Measurements from ENCODE around the gene MAN2A2.
A peak's percentile ranks its signal among the peaks of the same experiment; 100 is the strongest.
"Not testable (repeated sequence)": the region's sequence is repeated elsewhere in the genome, so short reads cannot be mapped to it uniquely, and the experiment has no call there.

The MAN2A2 gene

GRCh38 chr15:90922712-90923322, 19.7 kb downstream of the MAN2A2 start:
- H3K27ac Mint-ChIP-seq, result not testable (repeated sequence)
- peak in 1 of 2 donors; percentile 46 for ATAC-seq (replicated peaks)

GRCh38 chr15:90924375-90924774, 21.3 kb downstream of the MAN2A2 start:
- ATAC-seq (replicated peaks) (peak; percentile 71 to 92), DNase-seq (no peak)
- Mint-ChIP-seq H3K9me3 (no peaks in the 10 kb centered on the region), H3K4me3 (no peak overlapping the region), H3K27me3 (no peaks in the 10 kb centered on the region), H3K36me3 (peaks cover 13 to 29% of the 10 kb centered on the region in 2 donors), H3K4me1 (peaks cover 5 to 26% of the 10 kb centered on the region in 2 donors), H3K27ac (peak overlapping the region; percentile 20)

More at GRCh38 chr15:90922712-90923322, 19.7 kb downstream of the MAN2A2 start:
- not testable (repeated sequence) for DNase-seq, H3K27me3 Mint-ChIP-seq, H3K9me3 Mint-ChIP-seq, H3K4me3 Mint-ChIP-seq
- Mint-ChIP-seq H3K36me3 (peaks cover 23 to 41% of the 10 kb centered on the region in 2 donors), H3K4me1 (peaks cover 5 to 19% of the 10 kb centered on the region in 2 donors)

GRCh38 chr15:90926766-90927165, 23.7 kb downstream of the MAN2A2 start:
- H3K27ac Mint-ChIP-seq; H3K4me3 Mint-ChIP-seq; H3K9me3 Mint-ChIP-seq; DNase-seq; H3K27me3 Mint-ChIP-seq; ATAC-seq (replicated peaks); H3K36me3 Mint-ChIP-seq: not testable (repeated sequence)
- peaks cover 18 to 38% of the 10 kb centered on the region in 2 donors for H3K4me1 Mint-ChIP-seq

- H3K9me3 Mint-ChIP-seq; DNase-seq; H3K27me3 Mint-ChIP-seq; ATAC-seq (replicated peaks); H3K27ac Mint-ChIP-seq; H3K36me3 Mint-ChIP-seq: not testable (repeated sequence)
- Mint-ChIP-seq H3K4me1 (peaks cover 20 to 44% of the 10 kb centered on the region in 2 donors), H3K4me3 (peak overlapping the region; percentile 3 to 25)
Measured at GRCh38 chr15:90928106-90928505, 25.0 kb downstream of the MAN2A2 start.

GRCh38 chr15:90929246-90930019, 26.3 kb downstream of the MAN2A2 start:
- peak in 1 of 2 donors; percentile 1 for ATAC-seq (replicated peaks)
- Mint-ChIP-seq H3K9me3 (no peaks in the 10 kb centered on the region), H3K36me3 (peaks cover 0 to 3% of the 10 kb centered on the region in 2 donors)

GRCh38 chr15:90930861-90931574, 27.9 kb downstream of the MAN2A2 start:
- H3K27me3 Mint-ChIP-seq, result no peaks in the 10 kb centered on the region
- peak overlapping the region; percentile 96 to 98 for H3K4me3 Mint-ChIP-seq
- no peak for ATAC-seq (replicated peaks)
- H3K27ac Mint-ChIP-seq, result peak overlapping the region; percentile 98
- H3K4me1 Mint-ChIP-seq, result peaks cover 29 to 54% of the 10 kb centered on the region in 2 donors
- H3K36me3 Mint-ChIP-seq, result peaks cover under 1 to 2% of the 10 kb centered on the region in 2 donors
- DNase-seq, result no peak
- no peaks in the 10 kb centered on the region for H3K9me3 Mint-ChIP-seq

More at GRCh38 chr15:90929246-90930019, 26.3 kb downstream of the MAN2A2 start:
- H3K27me3 Mint-ChIP-seq, result no peaks in the 10 kb centered on the region
- peak overlapping the region; percentile 98 for H3K27ac Mint-ChIP-seq
- no peak for DNase-seq
- peaks cover 22 to 41% of the 10 kb centered on the region in 2 donors for H3K4me1 Mint-ChIP-seq
- peak overlapping the region; percentile 96 to 98 for H3K4me3 Mint-ChIP-seq

GRCh38 chr15:90931575-90931827, 28.4 kb downstream of the MAN2A2 start:
- ATAC-seq (replicated peaks) (no peak), DNase-seq (no peak)
- Mint-ChIP-seq H3K4me3 (peak overlapping the region; percentile 96 to 98), H3K27me3 (no peaks in the 10 kb centered on the region), H3K9me3 (no peaks in the 10 kb centered on the region), H3K4me1 (peaks cover 33 to 59% of the 10 kb centered on the region in 2 donors), H3K36me3 (peaks cover 6% of the 10 kb centered on the region in 2 donors), H3K27ac (peak overlapping the region; percentile 98)

- no peaks in the 10 kb centered on the region for H3K27me3 Mint-ChIP-seq
- peak; percentile 65 for ATAC-seq (replicated peaks)
- H3K4me3 Mint-ChIP-seq, result peak within 1 kb of the TSS; percentile 96 to 98
- peaks cover 35 to 65% of the 10 kb centered on the region in 2 donors for H3K4me1 Mint-ChIP-seq
- H3K9me3 Mint-ChIP-seq, result no peaks in the 10 kb centered on the region
- peak within 1 kb of the TSS; percentile 98 for H3K27ac Mint-ChIP-seq
- peak; percentile 85 for DNase-seq
- H3K36me3 Mint-ChIP-seq, result peaks cover 6 to 7% of the 10 kb centered on the region in 2 donors
Measured at GRCh38 chr15:90931828-90932659, 28.9 kb downstream of the MAN2A2 start, which contains the start of gene HDDC3. TSS of gene HDDC3 (minus strand) at chr15:90932549. CDS start at chr15:90932540, 9 bp downstream.

GRCh38 chr15:90932660-90932991, 29.5 kb downstream of the MAN2A2 start:
- Mint-ChIP-seq H3K27me3 (no peaks in the 10 kb centered on the region), H3K9me3 (no peaks in the 10 kb centered on the region), H3K4me3 (peak overlapping the region; percentile 96 to 98), H3K4me1 (peaks cover 35 to 66% of the 10 kb centered on the region in 2 donors), H3K36me3 (peaks cover 6 to 7% of the 10 kb centered on the region in 2 donors), H3K27ac (peak overlapping the region; percentile 98)
- no peak for ATAC-seq (replicated peaks)
- no peak for DNase-seq

- Mint-ChIP-seq H3K27me3 (no peaks in the 10 kb centered on the region), H3K27ac (no peak overlapping the region), H3K4me3 (no peak overlapping the region), H3K9me3 (no peaks in the 10 kb centered on the region), H3K36me3 (peaks cover 6 to 9% of the 10 kb centered on the region in 2 donors), H3K4me1 (peaks cover 35 to 63% of the 10 kb centered on the region in 2 donors)
- ATAC-seq (replicated peaks), result no peak
- DNase-seq, result no peak
Measured at GRCh38 chr15:90933301-90933700, 30.2 kb downstream of the MAN2A2 start.

GRCh38 chr15:90934256-90934948, 31.3 kb downstream of the MAN2A2 start:
- peaks cover 9 to 11% of the 10 kb centered on the region in 2 donors for H3K36me3 Mint-ChIP-seq
- H3K27ac Mint-ChIP-seq, result peak overlapping the region; percentile 84
- H3K27me3 Mint-ChIP-seq, result no peaks in the 10 kb centered on the region
- peak; percentile 83 for DNase-seq
- H3K9me3 Mint-ChIP-seq, result no peaks in the 10 kb centered on the region
- peaks cover 35 to 59% of the 10 kb centered on the region in 2 donors for H3K4me1 Mint-ChIP-seq
- peak overlapping the region; percentile 97 to 98 for H3K4me3 Mint-ChIP-seq
- peak; percentile 46 to 48 for ATAC-seq (replicated peaks)

- H3K27ac Mint-ChIP-seq, result peak within 1 kb of the TSS; percentile 95
- DNase-seq (peak; percentile 88), ATAC-seq (replicated peaks) (peak; percentile 74 to 79)
- H3K4me1 Mint-ChIP-seq, result peaks cover 35 to 59% of the 10 kb centered on the region in 2 donors
- H3K4me3 Mint-ChIP-seq, result peak within 1 kb of the TSS; percentile 97 to 98
- H3K9me3 Mint-ChIP-seq, result no peaks in the 10 kb centered on the region
- H3K27me3 Mint-ChIP-seq, result no peaks in the 10 kb centered on the region
- peaks cover 17 to 18% of the 10 kb centered on the region in 2 donors for H3K36me3 Mint-ChIP-seq
Measured at GRCh38 chr15:90934949-90935751, 32.0 kb downstream of the MAN2A2 start, which contains the start of gene UNC45A. TSS of gene UNC45A (plus strand) at chr15:90935285. CDS start at chr15:90935325, 40 bp downstream.
